WERI-Rb-1 (cell line): ENCODE data around the gene LRRC3C.
"Not testable (repeated sequence)": the region's sequence is repeated elsewhere in the genome, so short reads cannot be mapped to it uniquely, and the experiment has no call there.

ENCODE experiments used
- DNase-seq: peaks from one replicate; pipeline ENCODE4 v3.0.0-alpha.2; 2020
- H3K27ac ChIP-seq: fragments of 250-450 bp; sonication (Bioruptor Pico); 2 replicates; pipeline ENCODE4 v1.5.1; 2020; ENCODE audit warnings: mild to moderate bottlenecking, moderate library complexity
- H3K27me3 ChIP-seq: fragments of 250-450 bp; sonication (Bioruptor Pico); 2 replicates; pipeline ENCODE4 v1.5.1; 2021; ENCODE audit warnings: mild to moderate bottlenecking, low read depth, moderate library complexity; ENCODE audit not compliant: insufficient read depth, severe bottlenecking
- H3K36me3 ChIP-seq: fragments of 250-450 bp; sonication (Bioruptor Pico); 2 replicates; pipeline ENCODE4 v1.5.1; 2020; ENCODE audit warnings: mild to moderate bottlenecking, moderate library complexity
- H3K4me3 ChIP-seq: 2 replicates; pipeline ENCODE4 v1.5.1; 2011; ENCODE audit warnings: low read depth, mild to moderate bottlenecking, control low read depth, low read length
- H3K9me3 ChIP-seq: fragments of 250-450 bp; sonication (Bioruptor Pico); 2 replicates; pipeline ENCODE4 v1.5.1; 2021; ENCODE audit warnings: mild to moderate bottlenecking, moderate library complexity; ENCODE audit not compliant: severe bottlenecking
- CTCF ChIP-seq: IDR thresholded peaks from 2 replicates; pipeline ENCODE4 v1.5.1; 2011; ENCODE audit warnings: low read depth, mild to moderate bottlenecking, control low read depth, inconsistent platforms, low read length

The LRRC3C gene

GRCh38 chr17:39899215-39899614, 28.3 kb upstream of the LRRC3C start:
- H3K9me3 ChIP-seq = no peaks in the 10 kb centered on the region
- H3K27ac ChIP-seq = no peak overlapping the region
- no peaks in the 10 kb centered on the region for H3K36me3 ChIP-seq
- no peak for TF ChIP-seq CTCF
- no peaks in the 10 kb centered on the region for H3K27me3 ChIP-seq
- no peak overlapping the region for H3K4me3 ChIP-seq
- no peak for DNase-seq

- not testable (repeated sequence) for H3K36me3 ChIP-seq, H3K27ac ChIP-seq, DNase-seq, H3K9me3 ChIP-seq, H3K4me3 ChIP-seq, H3K27me3 ChIP-seq
Measured at GRCh38 chr17:39902027-39902426, 25.5 kb upstream of the LRRC3C start.

- DNase-seq = no peak
- TF ChIP-seq CTCF = no peak
- Histone ChIP-seq H3K4me3 (no peak overlapping the region), H3K27ac (no peak overlapping the region), H3K36me3 (no peaks in the 10 kb centered on the region), H3K27me3 (no peaks in the 10 kb centered on the region), H3K9me3 (no peaks in the 10 kb centered on the region)
Measured at GRCh38 chr17:39903158-39903884, 24.2 kb upstream of the LRRC3C start.

GRCh38 chr17:39904990-39905288, 22.6 kb upstream of the LRRC3C start:
- Histone ChIP-seq H3K27me3 (no peaks in the 10 kb centered on the region), H3K4me3 (no peak overlapping the region)

GRCh38 chr17:39908789-39909352, 18.7 kb upstream of the LRRC3C start:
- peaks cover 5% of the 10 kb centered on the region; the same call in 1 of the 2 replicates for H3K36me3 ChIP-seq
- H3K9me3 ChIP-seq = no peaks in the 10 kb centered on the region
- H3K27me3 ChIP-seq = no peaks in the 10 kb centered on the region
- no peak for TF ChIP-seq CTCF
- H3K4me3 ChIP-seq = no peak overlapping the region
- H3K27ac ChIP-seq = no peak overlapping the region
- no peak for DNase-seq

More at GRCh38 chr17:39904990-39905288, 22.6 kb upstream of the LRRC3C start:
- Histone ChIP-seq H3K36me3 (no peaks in the 10 kb centered on the region), H3K9me3 (no peaks in the 10 kb centered on the region), H3K27ac (no peak overlapping the region)
- TF ChIP-seq CTCF = no peak
- no peak for DNase-seq

GRCh38 chr17:39913989-39914388, 13.5 kb upstream of the LRRC3C start:
- no peak for TF ChIP-seq CTCF
- Histone ChIP-seq H3K27me3 (no peaks in the 10 kb centered on the region), H3K9me3 (no peaks in the 10 kb centered on the region), H3K27ac (no peak overlapping the region), H3K4me3 (no peak overlapping the region), H3K36me3 (peaks cover 6% of the 10 kb centered on the region)
- DNase-seq = no peak
